ENCODE results near the gene TRAF3IP1.

- no peak for TF ChIP-seq EZH2 (IDR thresholded peaks at IDR 0.05)
- TF ChIP-seq POLR2AphosphoS5 (IDR thresholded peaks at IDR 0.05; ENCODE audit: borderline replicate concordance, low read depth, low read length): no peak
- TF ChIP-seq FOXP2 (optimal IDR thresholded peaks at IDR 0.05; ENCODE audit: control extremely low read depth, extremely low read length, insufficient read depth): no peak
Measured at GRCh38 chr2:238383743-238384380, 63.5 kb downstream of the TRAF3IP1 start.
